Dermis microvascular lymphatic vessel endothelial cell (primary cell): Measurements from ENCODE around the gene PCYOX1L. TPM values are rescaled to one million over a fixed set of nuclear protein-coding genes. Genes with fewer than 3 reads are reported as not detected.

Experiments
- total RNA-seq: library from RNA; depleted of rRNA; stranded (reverse); fragments of >200 nt; gene quantifications from 2 replicates; pipeline ENCODE4 v1.2.1, GENCODE V29; 2014

PCYOX1L gene
- total RNA-seq, 1 donor from 2014 or later = 11.4 TPM

Other genes with a start within 250 kb of the PCYOX1L start
- gene ABLIM3, start 216.6 kb upstream of the PCYOX1L start, total RNA-seq = 19.5 and 36.5 TPM in 2 replicates
- gene AFAP1L1, start 86.2 kb upstream of the PCYOX1L start, total RNA-seq = 144 and 264 TPM in 2 replicates
- 44.0 and 103 TPM in 2 replicates for gene GRPEL2, start 12.5 kb upstream of the PCYOX1L start, total RNA-seq
- not detected in 2 replicates for gene IL17B, start 21.2 kb downstream of the PCYOX1L start, total RNA-seq
- gene CSNK1A1, start 193.4 kb downstream of the PCYOX1L start, total RNA-seq = 302 and 317 TPM in 2 replicates
- 8.3 and 20.6 TPM in 2 replicates for gene ARHGEF37, start 223.5 kb downstream of the PCYOX1L start, total RNA-seq